Measurements from ENCODE around the gene PILRB. TPM values are rescaled to one million over a fixed set of nuclear protein-coding genes. Genes with fewer than 3 reads are reported as not detected.

Gene PILRB
- total RNA-seq, 1 experiment from 2014 or later, result 119 TPM

GRCh38 chr7:100413346-100413745 lies 55.4 kb downstream of the PILRB start:
- Histone ChIP-seq H3K9me2 (ENCODE audit: insufficient read depth) (no peaks in the 10 kb centered on the region), H3K27ac (no peak overlapping the region), H3K79me2 (ENCODE audit: low read depth) (no peaks in the 10 kb centered on the region), H3K4me1 (replicated peaks; ENCODE audit: insufficient read depth) (no peaks in the 10 kb centered on the region), H2AFZ (no peak overlapping the region), H3K36me3 (ENCODE audit: low read depth) (no peaks in the 10 kb centered on the region), H3K9me3 (ENCODE audit: insufficient read depth, low read depth) (no peaks in the 10 kb centered on the region), H3K27me3 (ENCODE audit: insufficient read depth, low read depth) (no peaks in the 10 kb centered on the region), H4K20me1 (ENCODE audit: insufficient read depth) (no peaks in the 10 kb centered on the region), H3K4me2 (no peak overlapping the region), H3F3A (ENCODE audit: insufficient read depth, low read depth) (no peaks in the 10 kb centered on the region), H3K4me3 (no peak overlapping the region)
- ChIA-PET POLR2A (ENCODE audit: unreplicated experiment) (no interaction called here), CTCF (no interaction called here)
- no TSS peak for BruUV-seq (replicated peaks)
- TF ChIP-seq EZH2 (IDR thresholded peaks at IDR 0.05; ENCODE audit: low read depth), result no peak
- TF ChIP-seq CTCF (conservative IDR thresholded peaks at IDR 0.05), result no peak
- intact Hi-C loops (cut with micrococcal nuclease; ENCODE audit: unreplicated experiment), result no loop called here
- no peak for DNase-seq

- no TSS peak for BruUV-seq (replicated peaks)
- POLR2A ChIA-PET (ENCODE audit: unreplicated experiment), result no interaction called here
- no peak for TF ChIP-seq EZH2 (IDR thresholded peaks at IDR 0.05; ENCODE audit: low read depth)
- no peak for TF ChIP-seq CTCF (conservative IDR thresholded peaks at IDR 0.05)
Observed at GRCh38 chr7:100413889-100414288, 56.0 kb downstream of the PILRB start.

GRCh38 chr7:100415448-100415847 lies 57.5 kb downstream of the PILRB start:
- POLR2A ChIA-PET (ENCODE audit: unreplicated experiment), result no interaction called here
- CTCF ChIA-PET, result interaction anchor here (0.7 kb wide), 1 partner anchor 32 kb away, joined by 5 read pairs; no protein-coding TSS in a partner anchor
- BruUV-seq (replicated peaks), result no TSS peak

More at GRCh38 chr7:100413889-100414288, 56.0 kb downstream of the PILRB start:
- H3K4me3 ChIP-seq, result no peak overlapping the region
- 0 out of 2 replicates have a peak, but pooled peaks cover under 1% of the 10 kb centered on the region for H3F3A ChIP-seq (ENCODE audit: insufficient read depth, low read depth)
- no peaks in the 10 kb centered on the region for H3K27me3 ChIP-seq (ENCODE audit: insufficient read depth, low read depth)
- H2AFZ ChIP-seq, result no peak overlapping the region
- H3K9me2 ChIP-seq (ENCODE audit: insufficient read depth), result no peaks in the 10 kb centered on the region
- no peak overlapping the region for H3K27ac ChIP-seq
- H3K79me2 ChIP-seq (ENCODE audit: low read depth), result no peaks in the 10 kb centered on the region
- intact Hi-C loops (cut with micrococcal nuclease; ENCODE audit: unreplicated experiment), result no loop called here
- H3K9me3 ChIP-seq (ENCODE audit: insufficient read depth, low read depth), result no peaks in the 10 kb centered on the region
- no peak overlapping the region for H3K4me2 ChIP-seq
- H4K20me1 ChIP-seq (ENCODE audit: insufficient read depth), result no peaks in the 10 kb centered on the region
- CTCF ChIA-PET, result no interaction called here
- DNase-seq, result no peak
- no peaks in the 10 kb centered on the region for H3K4me1 ChIP-seq (replicated peaks; ENCODE audit: insufficient read depth)
- H3K36me3 ChIP-seq (ENCODE audit: low read depth), result no peaks in the 10 kb centered on the region

More at GRCh38 chr7:100415448-100415847, 57.5 kb downstream of the PILRB start:
- Histone ChIP-seq H3K79me2 (ENCODE audit: low read depth) (no peaks in the 10 kb centered on the region), H3K9me3 (ENCODE audit: insufficient read depth, low read depth) (no peaks in the 10 kb centered on the region), H4K20me1 (ENCODE audit: insufficient read depth) (no peaks in the 10 kb centered on the region), H3K4me1 (replicated peaks; ENCODE audit: insufficient read depth) (no peaks in the 10 kb centered on the region), H3K4me2 (no peak overlapping the region), H3K4me3 (no peak overlapping the region), H3F3A (ENCODE audit: insufficient read depth, low read depth) (0 out of 2 replicates have a peak, but pooled peaks cover 6% of the 10 kb centered on the region), H3K9me2 (ENCODE audit: insufficient read depth) (no peaks in the 10 kb centered on the region), H3K27ac (no peak overlapping the region), H2AFZ (no peak overlapping the region), H3K36me3 (ENCODE audit: low read depth) (no peaks in the 10 kb centered on the region), H3K27me3 (ENCODE audit: insufficient read depth, low read depth) (no peaks in the 10 kb centered on the region)
- TF ChIP-seq CTCF (conservative IDR thresholded peaks at IDR 0.05), result no peak
- no peak for TF ChIP-seq EZH2 (IDR thresholded peaks at IDR 0.05; ENCODE audit: low read depth)
- DNase-seq, result no peak
- intact Hi-C loops (cut with micrococcal nuclease; ENCODE audit: unreplicated experiment), result no loop called here

Other genes with a start within 250 kb of the PILRB start
- 91.4 and 108 TPM in 2 replicates for gene TAF6, start 238.8 kb upstream of the PILRB start, total RNA-seq (2021)
- gene CNPY4, start 238.5 kb upstream of the PILRB start, total RNA-seq (2021), result 10.3 and 10.5 TPM in 2 replicates
- gene MBLAC1, start 231.2 kb upstream of the PILRB start, total RNA-seq (2021), result 0.70 and 1.4 TPM in 2 replicates
- gene LAMTOR4, start 209.2 kb upstream of the PILRB start, total RNA-seq (2021), result 160 and 285 TPM in 2 replicates
- 20.5 and 23.4 TPM in 2 replicates for gene TRAPPC14, start 199.4 kb upstream of the PILRB start, total RNA-seq (2021)
- gene GAL3ST4, start 189.5 kb upstream of the PILRB start, total RNA-seq (2021), result 1.4 and 2.7 TPM in 2 replicates
- 4.5 and 10.0 TPM in 2 replicates for gene GPC2, start 180.7 kb upstream of the PILRB start, total RNA-seq (2021)
- gene STAG3, start 180.2 kb upstream of the PILRB start, total RNA-seq (2021), result 0.83 and 1.4 TPM in 2 replicates
- gene PVRIG, start 138.2 kb upstream of the PILRB start, total RNA-seq (2021), result 0.95 and 1.1 TPM in 2 replicates
- not detected in 2 replicates for gene SPDYE3, start 50.4 kb upstream of the PILRB start, total RNA-seq (2021)
- 1.5 and 2.8 TPM in 2 replicates for gene PILRA, start 15.4 kb downstream of the PILRB start, total RNA-seq (2021)
- gene ZCWPW1, start 70.6 kb downstream of the PILRB start, total RNA-seq (2021), result 7.4 TPM in 2 replicates
- gene MEPCE, start 71.7 kb downstream of the PILRB start, total RNA-seq (2021), result 62.6 and 70.3 TPM in 2 replicates
- 49.1 and 67.6 TPM in 2 replicates for gene PPP1R35, start 78.4 kb downstream of the PILRB start, total RNA-seq (2021)
- gene SPACDR, start 106.1 kb downstream of the PILRB start, total RNA-seq (2021), result 1.4 and 4.2 TPM in 2 replicates
- gene TSC22D4, start 121.1 kb downstream of the PILRB start, total RNA-seq (2021), result 68.8 and 79.8 TPM in 2 replicates
- 1.3 and 1.9 TPM in 2 replicates for gene NYAP1, start 125.8 kb downstream of the PILRB start, total RNA-seq (2021)
- 30.4 and 35.2 TPM in 2 replicates for gene AGFG2, start 181.1 kb downstream of the PILRB start, total RNA-seq (2021)
- 11.0 and 15.3 TPM in 2 replicates for gene SAP25, start 215.8 kb downstream of the PILRB start, total RNA-seq (2021)
- 86.6 and 89.6 TPM in 2 replicates for gene LRCH4, start 228.0 kb downstream of the PILRB start, total RNA-seq (2021)
- gene FBXO24, start 228.2 kb downstream of the PILRB start, total RNA-seq (2021), result 2.7 and 4.6 TPM in 2 replicates
- gene PCOLCE, start 244.2 kb downstream of the PILRB start, total RNA-seq (2021), result 25.1 and 35.2 TPM in 2 replicates